Colonic mucosa (tissue), 4 donors: Measurements from ENCODE around the gene ARF3. TPM values are rescaled to one million over a fixed set of nuclear protein-coding genes. Genes with fewer than 3 reads are reported as not detected.

Experiments used
- DNase-seq: peaks from one replicate; pipeline ENCODE4 v3.0.0-alpha.2; 2020
- H3K27ac ChIP-seq: fragments of 200-600 bp; one replicate; pipeline ENCODE4 v1.8.0; 2021
- H3K27me3 ChIP-seq: fragments of 200-600 bp; one replicate; pipeline ENCODE4 v1.8.0; 2021
- H3K36me3 ChIP-seq: fragments of 200-600 bp; one replicate; pipeline ENCODE4 v1.8.0; 2021
- H3K4me1 ChIP-seq: fragments of 200-600 bp; one replicate; pipeline ENCODE4 v1.8.0; 2021; ENCODE audit warnings: mild to moderate bottlenecking
- H3K4me3 ChIP-seq: fragments of 200-600 bp; one replicate; pipeline ENCODE4 v1.8.0; 2021
- H3K9ac ChIP-seq, 2 donors: one replicate each; pipeline ENCODE4 v1.7.0; 2013; ENCODE audit warnings: control low read depth in 2 of 2, low read depth in 2 of 2, low read length in 2 of 2
- H3K9me3 ChIP-seq: fragments of 200-600 bp; one replicate; pipeline ENCODE4 v1.8.0; 2021
- intact Hi-C: fragments of 100-400 bp; cut with DNase I; formaldehyde crosslinking; loops from one replicate; pipeline ENCODE4 v1.14.1; 2022
- total RNA-seq, 2 donors: library from RNA; stranded (reverse); fragmentation: NEBNext Ultra II Directional in 1 of 2; extraction: Animal tissue kit (Norgen Biotek cat#: 25700) in 1 of 2; gene quantifications; one replicate each; pipeline ENCODE4 v1.2.1, GENCODE V29; 2021
- TF ChIP-seq, protein P1 (sequence below): fragments of 200-600 bp; IDR thresholded peaks from one replicate; pipeline ENCODE4 v1.8.0; 2022; ENCODE audit warnings: antibody characterized with exemption, mild to moderate bottlenecking
- donor health status: healthy.
- donor health status: DM: no; HTN: no; CAD: no.
- donor health status: DM: no; HTN: no; CAD: no.

ARF3 gene
- total RNA-seq, 2 donors from 2014 or later, result 255 to 261 TPM

DNA sequence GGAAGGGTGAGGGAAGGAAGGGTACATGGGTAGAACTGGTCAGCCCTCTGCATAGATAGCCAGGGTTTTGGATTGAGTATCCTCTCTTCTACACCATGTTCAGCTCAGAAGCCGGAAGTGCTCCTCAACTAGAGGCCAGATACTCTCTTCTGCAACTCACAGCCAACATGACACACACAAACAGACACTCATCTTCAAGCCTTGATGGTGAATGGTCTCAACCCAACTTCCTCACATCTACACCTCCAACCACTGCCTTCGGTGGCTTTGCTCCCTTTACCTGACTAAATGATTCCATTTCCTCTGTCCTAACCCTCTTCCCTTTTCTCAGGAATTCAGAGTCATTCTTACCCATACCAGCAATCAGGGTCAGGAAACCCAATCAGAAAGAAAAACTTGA is 24.4 kb downstream of the ARF3 start:
- no peak overlapping the region for H3K9ac ChIP-seq
- no peaks in the 10 kb centered on the region for H3K4me1 ChIP-seq
- H3K9me3 ChIP-seq, result no peaks in the 10 kb centered on the region
- H3K36me3 ChIP-seq, result peaks cover 10% of the 10 kb centered on the region
- DNase-seq, result no peak
- intact Hi-C loops, result no loop called here
- H3K4me3 ChIP-seq, result no peak overlapping the region
- TF ChIP-seq, protein P1, sequence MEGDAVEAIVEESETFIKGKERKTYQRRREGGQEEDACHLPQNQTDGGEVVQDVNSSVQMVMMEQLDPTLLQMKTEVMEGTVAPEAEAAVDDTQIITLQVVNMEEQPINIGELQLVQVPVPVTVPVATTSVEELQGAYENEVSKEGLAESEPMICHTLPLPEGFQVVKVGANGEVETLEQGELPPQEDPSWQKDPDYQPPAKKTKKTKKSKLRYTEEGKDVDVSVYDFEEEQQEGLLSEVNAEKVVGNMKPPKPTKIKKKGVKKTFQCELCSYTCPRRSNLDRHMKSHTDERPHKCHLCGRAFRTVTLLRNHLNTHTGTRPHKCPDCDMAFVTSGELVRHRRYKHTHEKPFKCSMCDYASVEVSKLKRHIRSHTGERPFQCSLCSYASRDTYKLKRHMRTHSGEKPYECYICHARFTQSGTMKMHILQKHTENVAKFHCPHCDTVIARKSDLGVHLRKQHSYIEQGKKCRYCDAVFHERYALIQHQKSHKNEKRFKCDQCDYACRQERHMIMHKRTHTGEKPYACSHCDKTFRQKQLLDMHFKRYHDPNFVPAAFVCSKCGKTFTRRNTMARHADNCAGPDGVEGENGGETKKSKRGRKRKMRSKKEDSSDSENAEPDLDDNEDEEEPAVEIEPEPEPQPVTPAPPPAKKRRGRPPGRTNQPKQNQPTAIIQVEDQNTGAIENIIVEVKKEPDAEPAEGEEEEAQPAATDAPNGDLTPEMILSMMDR, result no peak
- no peak overlapping the region for H3K27ac ChIP-seq
- H3K27me3 ChIP-seq, result no peaks in the 10 kb centered on the region

DNA sequence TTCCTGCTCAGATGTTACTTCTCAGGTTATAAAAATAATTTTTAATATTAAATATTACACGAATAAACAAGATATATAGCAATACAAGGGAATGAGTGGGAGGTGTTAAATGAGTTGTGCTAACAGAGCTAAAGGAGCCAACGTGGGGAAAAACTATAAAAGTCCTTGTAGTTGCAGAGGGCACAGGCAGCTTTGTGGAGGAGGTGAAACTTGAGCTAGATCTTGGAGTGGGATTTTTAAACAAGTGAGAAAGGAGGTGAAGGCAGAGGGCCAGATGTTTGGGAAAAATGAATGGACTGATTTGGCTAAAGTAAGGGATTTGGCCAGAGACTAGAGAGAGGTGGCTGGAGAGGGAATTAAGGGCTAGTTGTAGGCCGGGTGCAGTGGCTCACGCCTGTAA is 26.8 kb downstream of the ARF3 start:
- Histone ChIP-seq H3K27ac (no peak overlapping the region), H3K4me3 (no peak overlapping the region), H3K9me3 (no peaks in the 10 kb centered on the region), H3K4me1 (no peaks in the 10 kb centered on the region), H3K36me3 (peaks cover 2% of the 10 kb centered on the region), H3K27me3 (no peaks in the 10 kb centered on the region), H3K9ac (no peak overlapping the region)
- intact Hi-C loops, result no loop called here
- DNase-seq, result no peak
- TF ChIP-seq, protein P1, result no peak

DNA sequence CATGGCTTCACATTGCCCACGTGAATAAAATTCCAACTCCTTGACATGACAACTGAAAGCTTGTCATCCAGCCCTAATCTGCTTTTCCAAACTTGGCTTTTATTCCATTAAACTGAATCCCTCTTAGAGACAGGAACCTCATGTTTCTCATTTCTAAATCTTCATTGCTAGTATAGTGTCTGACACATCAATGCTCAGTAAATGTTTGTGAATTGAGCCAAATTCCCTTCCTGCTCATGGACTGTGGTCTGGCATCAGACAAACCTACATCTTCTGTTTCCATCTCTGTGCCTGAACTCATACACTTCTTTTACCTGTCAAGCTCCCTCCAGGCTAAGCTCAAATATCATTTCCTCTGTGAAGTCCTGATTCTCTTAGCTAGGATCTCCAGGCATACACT is 27.7 kb downstream of the ARF3 start:
- no peak for DNase-seq
- Histone ChIP-seq H3K36me3 (no peaks in the 10 kb centered on the region), H3K9me3 (no peaks in the 10 kb centered on the region), H3K27me3 (no peaks in the 10 kb centered on the region), H3K4me1 (no peaks in the 10 kb centered on the region), H3K27ac (no peak overlapping the region), H3K9ac (no peak overlapping the region), H3K4me3 (no peak overlapping the region)
- TF ChIP-seq, protein P1, result no peak
- intact Hi-C loops, result no loop called here

- Histone ChIP-seq H3K4me1 (no peaks in the 10 kb centered on the region), H3K9ac (no peak overlapping the region), H3K4me3 (no peak overlapping the region), H3K9me3 (no peaks in the 10 kb centered on the region), H3K27me3 (no peaks in the 10 kb centered on the region), H3K36me3 (no peaks in the 10 kb centered on the region), H3K27ac (no peak overlapping the region)
- TF ChIP-seq, protein P1, result no peak
- intact Hi-C loops, result no loop called here
- DNase-seq, result no peak
Observed at GRCh38 chr12:48927261-48927660, 30.0 kb downstream of the ARF3 start.

DNA sequence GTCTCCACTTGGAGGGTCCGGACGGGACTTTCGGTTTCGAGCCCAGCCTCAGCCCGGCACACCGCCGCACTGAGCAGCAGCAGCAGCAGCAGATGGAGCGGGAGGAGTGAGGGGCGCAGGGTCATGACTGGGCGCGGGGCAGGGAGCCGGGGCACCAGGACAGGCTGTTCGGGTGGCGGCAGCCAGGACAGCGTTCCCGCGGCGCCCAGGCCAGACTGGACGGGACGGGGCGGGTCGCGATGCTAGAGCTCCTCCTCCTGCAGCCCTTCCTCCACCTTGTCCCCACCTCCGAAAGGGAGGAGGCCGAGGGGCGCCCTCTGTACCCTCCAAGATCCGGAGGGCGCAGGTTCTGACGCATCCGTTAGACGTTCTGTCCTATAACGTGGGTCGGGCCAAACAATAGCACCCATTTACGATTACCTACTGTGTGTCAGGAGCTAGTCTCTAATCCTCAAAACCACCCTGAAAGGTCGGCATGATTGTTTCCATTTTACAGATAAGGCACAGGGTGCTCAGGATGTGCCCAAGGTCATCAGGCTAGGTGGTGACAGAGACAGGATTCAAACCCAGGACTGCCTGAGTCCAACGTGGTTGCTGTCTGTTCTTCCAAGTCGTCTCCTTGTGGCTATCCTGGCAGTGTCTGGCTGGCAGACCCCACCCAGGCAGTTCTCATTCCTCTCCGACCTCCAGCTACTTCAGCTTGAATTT is 31.8 kb downstream of the ARF3 start, which contains the start of gene FKBP11:
FKBP11 (minus strand) TSS at position 189 of the 708 bp plus-strand sequence; CDS start at position 125, 64 bp downstream.
- no peaks in the 10 kb centered on the region for H3K27me3 ChIP-seq
- peak within 1 kb of the TSS; percentile 96 for H3K4me3 ChIP-seq
- no peaks in the 10 kb centered on the region for H3K4me1 ChIP-seq
- H3K9me3 ChIP-seq, result no peaks in the 10 kb centered on the region
- peak within 1 kb of the TSS; percentile 60 for H3K27ac ChIP-seq
- DNase-seq, result peak; percentile 77
- no peaks in the 10 kb centered on the region for H3K36me3 ChIP-seq
- intact Hi-C loops, result no loop called here
- TF ChIP-seq, protein P1, result no peak
- H3K9ac ChIP-seq, result peak within 1 kb of the TSS; percentile 74 to 82
